ENCODE results near the gene HMGN2. TPM values are rescaled to one million over a fixed set of nuclear protein-coding genes. Genes with fewer than 3 reads are reported as not detected.

The HMGN2 gene
- 389 and 421 TPM in 2 replicates for total RNA-seq (2022)
- percentile 99 among the genes with signal in this experiment for Bru-seq, nascent RNA
- BruChase-seq, experiment 1, labeled RNA remaining after a 2-hour chase: percentile 99 among the genes with signal in this experiment
- BruChase-seq, experiment 2, labeled RNA remaining after a 6-hour chase: percentile 100 among the genes with signal in this experiment
- long read RNA-seq, transcript HMGN2-208 (4 exons, 1,030 nt): minor isoform, 28 of 2,221 reads
- long read RNA-seq, transcript HMGN2-201 (6 exons, 1,191 nt): major isoform, 2,033 of 2,221 reads
- long read RNA-seq, transcript HMGN2-206 (6 exons, 932 nt): minor isoform, 10 of 2,221 reads
- long read RNA-seq, transcript HMGN2-202 (5 exons, 1,045 nt): minor isoform, 36 of 2,221 reads
- long read RNA-seq, partial matches to known transcripts: 50 of 2,221 reads
- long read RNA-seq, other reads (novel, unspliced or antisense): 48 of 2,221 reads

GRCh38 chr1:26472320-26472900, at the start of gene HMGN2:
Gene HMGN2 (plus strand): TSS chr1:26472440. CDS start chr1:26472613, 173 bp downstream.
- Mint-ChIP-seq H3K4me1 (ENCODE audit: low read depth, unreplicated experiment) (peaks cover 12% of the 10 kb centered on the region), H3K36me3 (ENCODE audit: insufficient read depth, unreplicated experiment) (peaks cover 71% of the 10 kb centered on the region), H3K27me3 (ENCODE audit: insufficient read depth, unreplicated experiment) (no peaks in the 10 kb centered on the region), H3K27ac (ENCODE audit: unreplicated experiment) (peak within 1 kb of the TSS; percentile 88), H3K4me3 (ENCODE audit: unreplicated experiment) (peak within 1 kb of the TSS; percentile 80), H3K9me3 (ENCODE audit: unreplicated experiment) (no peaks in the 10 kb centered on the region)
- H3K4me3 ChIP-seq (ENCODE audit: low read depth, low read length): peak within 1 kb of the TSS; percentile 78
- H3K36me3 ChIP-seq (ENCODE audit: control insufficient read depth, insufficient read depth, low read length): peaks cover 2% of the 10 kb centered on the region
- ChIA-PET CTCF (interaction anchor here (0.6 to 1.6 kb wide), 3 partner anchors 28 to 150 kb away, joined by 3 to 7 read pairs (median 6); partner anchors contain the start of gene DHDDS), POLR2A (interaction anchor here (0.7 to 1.7 kb wide), 2 partner anchors 40 to 418 kb away, joined by 3 to 8 read pairs; partner anchors contain the start of genes DHDDS and GPN2)
- DNase-seq: peak; percentile 92 to 93
- BruUV-seq (replicated peaks): no TSS peak
- H3K9me3 ChIP-seq: no peaks in the 10 kb centered on the region
- intact Hi-C loops (cut with micrococcal nuclease; ENCODE audit: unreplicated experiment): loop anchor here (5.0 kb wide), 1 partner anchor 120 kb away; the partner anchor contains the start of gene CRYBG2
- H3K27me3 ChIP-seq (replicated peaks; ENCODE audit: control insufficient read depth, insufficient read depth, low read length): no peaks in the 10 kb centered on the region
- TF ChIP-seq CTCF (IDR thresholded peaks at IDR 0.05; ENCODE audit: insufficient read depth in 1 of 2, low read depth in 1 of 2, low read length in 1 of 2, severe bottlenecking in 1 of 2, unreplicated experiment in 1 of 2): no peak
- peaks cover 15% of the 10 kb centered on the region for H3K4me1 ChIP-seq

- H3K36me3 ChIP-seq (ENCODE audit: control insufficient read depth, insufficient read depth, low read length): no peaks in the 10 kb centered on the region
- Mint-ChIP-seq H3K27ac (ENCODE audit: unreplicated experiment) (no peak overlapping the region), H3K9me3 (ENCODE audit: unreplicated experiment) (no peaks in the 10 kb centered on the region), H3K36me3 (ENCODE audit: insufficient read depth, unreplicated experiment) (peaks cover 18% of the 10 kb centered on the region), H3K4me3 (ENCODE audit: unreplicated experiment) (no peak overlapping the region), H3K4me1 (ENCODE audit: low read depth, unreplicated experiment) (no peaks in the 10 kb centered on the region), H3K27me3 (ENCODE audit: insufficient read depth, unreplicated experiment) (no peaks in the 10 kb centered on the region)
- POLR2A ChIA-PET: interaction anchor here (0.7 kb wide), 1 partner anchor 42 kb away, joined by 4 read pairs; no protein-coding TSS in a partner anchor
- TF ChIP-seq CTCF (IDR thresholded peaks at IDR 0.05; ENCODE audit: insufficient read depth in 1 of 2, low read depth in 1 of 2, low read length in 1 of 2, severe bottlenecking in 1 of 2, unreplicated experiment in 1 of 2): no peak
- H3K27me3 ChIP-seq (replicated peaks; ENCODE audit: control insufficient read depth, insufficient read depth, low read length): no peaks in the 10 kb centered on the region
- CTCF ChIA-PET: no interaction called here
- H3K9me3 ChIP-seq: no peaks in the 10 kb centered on the region
- intact Hi-C loops (cut with micrococcal nuclease; ENCODE audit: unreplicated experiment): loop anchor here (5.0 kb wide), 1 partner anchor 77 kb away; the partner anchor contains the start of gene CRYBG2
- no TSS peak for BruUV-seq (replicated peaks)
- no peak for DNase-seq
- peaks cover 6% of the 10 kb centered on the region for H3K4me1 ChIP-seq
- no peak overlapping the region for H3K4me3 ChIP-seq (ENCODE audit: low read depth, low read length)
These were observed 42.5 kb upstream of the HMGN2 start for GRCh38 chr1:26429721-26430120.

Data from Caco-2 (cell line).